Uterus (tissue), 2 donors: Measurements from ENCODE around the gene MIA2.

Experiments used
- CTCF ChIP-seq, 4 experiments: fragments of 200-600 bp in 2 of 4; fragments of 450-650 bp in 2 of 4; sonication (generic) in 2 of 4; IDR thresholded peaks; one replicate each; pipeline ENCODE4 v1.5.1; 2016 to 2019; ENCODE audit warnings: antibody characterized with exemption in 4 of 4, mild to moderate bottlenecking in 2 of 4, moderate library complexity in 1 of 4
- POLR2A ChIP-seq, 2 donors: fragments of 450-650 bp; IDR thresholded peaks; one replicate each; pipeline ENCODE4 v1.6.1; 2016; ENCODE audit warnings: antibody characterized with exemption in 2 of 2, mild to moderate bottlenecking in 1 of 2, moderate library complexity in 1 of 2

- TF ChIP-seq POLR2A (IDR thresholded peaks at IDR 0.05) (no peak), CTCF (IDR thresholded peaks at IDR 0.05) (no peak)
Measured at GRCh38 chr14:39310051-39310450, 76.3 kb downstream of the MIA2 start.
